Measurements from ENCODE around the gene XPO4. TPM values are rescaled to one million over a fixed set of nuclear protein-coding genes. Genes with fewer than 3 reads are reported as not detected.
"Not testable (repeated sequence)": the region's sequence is repeated elsewhere in the genome, so short reads cannot be mapped to it uniquely, and the experiment has no call there.

Gene XPO4
- total RNA-seq, 4 donors from 2014 or later, result 11.7 to 25.2 (median 13.3) TPM

DNA sequence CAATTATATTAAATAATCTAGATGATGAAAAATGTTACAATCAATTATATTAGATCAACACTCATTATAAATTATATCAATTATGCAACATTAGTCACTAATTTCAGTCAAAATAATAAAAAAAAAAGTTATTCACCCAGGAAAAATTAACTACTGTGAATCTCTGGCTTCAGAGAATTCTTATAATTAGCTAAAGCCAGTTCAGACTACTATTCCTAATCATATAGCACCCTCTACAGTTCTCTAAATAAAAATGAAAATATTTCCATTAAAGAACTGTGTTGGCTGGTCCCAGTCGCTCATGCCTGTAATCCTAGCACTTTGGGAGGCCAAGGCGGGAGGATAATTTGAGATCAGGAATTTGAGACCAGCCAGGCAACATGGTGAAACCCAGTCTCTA, 33.0 kb downstream of the XPO4 start:
- intact Hi-C loops (cut with DNase I; ENCODE audit: low total_unique reads) (no loop called here), in situ Hi-C loops (cut with MboI; ENCODE audit: low pct_ligation_motif_present in 1 of 4, low pct_unique_long_range_greater_than_20kb in 1 of 4, low sequenced_read_pairs in 3 of 4) (no loop called here)
- H3K27me3 ChIP-seq, result no peaks in the 10 kb centered on the region
- no peak for TF ChIP-seq POLR2AphosphoS5 (IDR thresholded peaks at IDR 0.05)
- TF ChIP-seq, protein P1, sequence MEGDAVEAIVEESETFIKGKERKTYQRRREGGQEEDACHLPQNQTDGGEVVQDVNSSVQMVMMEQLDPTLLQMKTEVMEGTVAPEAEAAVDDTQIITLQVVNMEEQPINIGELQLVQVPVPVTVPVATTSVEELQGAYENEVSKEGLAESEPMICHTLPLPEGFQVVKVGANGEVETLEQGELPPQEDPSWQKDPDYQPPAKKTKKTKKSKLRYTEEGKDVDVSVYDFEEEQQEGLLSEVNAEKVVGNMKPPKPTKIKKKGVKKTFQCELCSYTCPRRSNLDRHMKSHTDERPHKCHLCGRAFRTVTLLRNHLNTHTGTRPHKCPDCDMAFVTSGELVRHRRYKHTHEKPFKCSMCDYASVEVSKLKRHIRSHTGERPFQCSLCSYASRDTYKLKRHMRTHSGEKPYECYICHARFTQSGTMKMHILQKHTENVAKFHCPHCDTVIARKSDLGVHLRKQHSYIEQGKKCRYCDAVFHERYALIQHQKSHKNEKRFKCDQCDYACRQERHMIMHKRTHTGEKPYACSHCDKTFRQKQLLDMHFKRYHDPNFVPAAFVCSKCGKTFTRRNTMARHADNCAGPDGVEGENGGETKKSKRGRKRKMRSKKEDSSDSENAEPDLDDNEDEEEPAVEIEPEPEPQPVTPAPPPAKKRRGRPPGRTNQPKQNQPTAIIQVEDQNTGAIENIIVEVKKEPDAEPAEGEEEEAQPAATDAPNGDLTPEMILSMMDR (IDR thresholded peaks at IDR 0.05), result no peak
- no peak for TF ChIP-seq EP300 (IDR thresholded peaks at IDR 0.05; ENCODE audit: low read depth)
- no peak for TF ChIP-seq POLR2A (IDR thresholded peaks at IDR 0.05)
- H3K9me3 ChIP-seq, result no peaks in the 10 kb centered on the region
- H3K27ac ChIP-seq, result no peak overlapping the region
- H3K4me1 ChIP-seq, result no peaks in the 10 kb centered on the region
- DNase-seq, result no peak
- no peaks in the 10 kb centered on the region for H3K36me3 ChIP-seq
- H3K4me3 ChIP-seq, result no peak overlapping the region
- 89% methylated on average over 2 of the region's 2 CpGs; no CpG with 5 or more reads in 1 of the 2 donors for WGBS, 2 donors (ENCODE audit: low coverage in 1 of 2)

DNA sequence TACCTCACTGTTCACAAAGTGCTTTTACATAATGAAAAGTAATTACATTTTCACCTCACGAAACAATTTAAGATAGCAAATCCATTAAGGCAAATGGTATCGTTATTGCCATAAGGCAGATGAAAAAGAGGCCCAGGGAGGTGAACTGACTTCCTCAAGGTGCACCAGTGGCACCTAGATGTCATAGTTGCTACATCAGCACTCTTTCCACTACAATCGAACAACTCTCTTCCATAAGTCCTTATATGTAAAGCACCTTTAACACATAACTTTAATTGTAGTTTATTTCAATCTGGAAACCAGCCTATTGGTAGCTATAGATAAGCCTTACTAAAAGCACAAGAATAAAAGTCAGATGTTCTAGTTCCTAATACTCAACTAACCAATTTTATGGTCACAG, 35.1 kb downstream of the XPO4 start:
- no peak for DNase-seq
- 91 to 96% methylated on average over 3 of the region's 3 CpGs for WGBS, 2 donors (ENCODE audit: low coverage in 1 of 2)
- no peak for TF ChIP-seq EP300 (IDR thresholded peaks at IDR 0.05; ENCODE audit: low read depth)
- TF ChIP-seq POLR2AphosphoS5 (IDR thresholded peaks at IDR 0.05), result no peak
- TF ChIP-seq, protein P1 (IDR thresholded peaks at IDR 0.05), result no peak
- no peak for TF ChIP-seq POLR2A (IDR thresholded peaks at IDR 0.05)
- no peak overlapping the region for H3K4me3 ChIP-seq
- no peaks in the 10 kb centered on the region for H3K4me1 ChIP-seq
- no peaks in the 10 kb centered on the region for H3K9me3 ChIP-seq
- in situ Hi-C loops (cut with MboI; ENCODE audit: low pct_ligation_motif_present in 1 of 4, low pct_unique_long_range_greater_than_20kb in 1 of 4, low sequenced_read_pairs in 3 of 4) (no loop called here), intact Hi-C loops (cut with DNase I; ENCODE audit: low total_unique reads) (no loop called here)
- H3K27me3 ChIP-seq, result no peaks in the 10 kb centered on the region
- H3K36me3 ChIP-seq, result peaks cover 0 to 5% (median 3%) of the 10 kb centered on the region in 4 donors
- no peak overlapping the region for H3K27ac ChIP-seq

DNA sequence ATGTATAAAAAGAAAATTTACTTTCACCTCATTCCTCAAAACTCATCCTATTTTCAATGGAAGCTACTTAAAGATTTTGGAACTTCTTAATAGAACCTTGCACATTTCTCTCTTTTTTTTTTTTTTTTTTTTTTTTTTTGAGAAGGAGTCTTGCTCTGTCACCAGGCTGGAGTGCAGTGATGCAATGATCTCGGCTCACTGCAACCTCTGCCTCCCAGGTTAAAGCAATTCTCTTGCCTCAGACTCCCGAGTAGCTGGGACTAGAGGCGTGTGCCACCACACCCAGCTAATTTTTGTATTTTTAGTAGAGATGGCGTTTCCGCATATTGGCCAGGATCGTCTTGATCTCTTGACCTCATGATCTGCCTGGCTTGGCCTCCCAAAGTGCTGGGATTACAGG, 40.9 kb downstream of the XPO4 start:
- 80 to 90% methylated on average over 2 to 6 of the region's 6 CpGs for WGBS, 2 donors (ENCODE audit: low coverage in 1 of 2)
- DNase-seq; H3K36me3 ChIP-seq; in situ Hi-C loops (cut with MboI; ENCODE audit: low pct_ligation_motif_present in 1 of 4, low pct_unique_long_range_greater_than_20kb in 1 of 4, low sequenced_read_pairs in 3 of 4); intact Hi-C loops (cut with DNase I; ENCODE audit: low total_unique reads); H3K4me1 ChIP-seq; H3K27me3 ChIP-seq; H3K9me3 ChIP-seq; H3K4me3 ChIP-seq; H3K27ac ChIP-seq: not testable (repeated sequence)

DNA sequence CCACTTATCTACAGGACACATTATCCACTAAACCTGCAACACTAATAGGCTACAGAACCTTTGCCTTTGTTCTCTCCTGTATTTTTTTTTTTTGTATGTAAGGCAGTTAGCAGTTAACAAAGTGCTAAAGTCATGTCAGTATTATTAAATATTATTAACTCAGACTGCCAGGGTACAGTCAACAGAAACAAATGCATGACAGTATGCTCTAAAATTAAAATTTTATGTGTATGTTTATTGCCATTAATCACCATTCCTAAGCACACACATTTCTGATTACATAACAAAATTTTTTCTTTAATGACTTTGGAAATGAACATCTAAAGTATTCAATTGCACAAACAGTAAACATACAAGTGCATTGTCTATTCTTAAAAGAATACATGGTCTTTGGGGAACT, 41.7 kb downstream of the XPO4 start:
- H3K4me1 ChIP-seq, result no peaks in the 10 kb centered on the region
- TF ChIP-seq, protein P1 (IDR thresholded peaks at IDR 0.05), result no peak
- no peak for TF ChIP-seq POLR2AphosphoS5 (IDR thresholded peaks at IDR 0.05)
- no peak for TF ChIP-seq POLR2A (IDR thresholded peaks at IDR 0.05)
- no peak for TF ChIP-seq EP300 (IDR thresholded peaks at IDR 0.05; ENCODE audit: low read depth)
- in situ Hi-C loops (cut with MboI; ENCODE audit: low pct_ligation_motif_present in 1 of 4, low pct_unique_long_range_greater_than_20kb in 1 of 4, low sequenced_read_pairs in 3 of 4) (no loop called here), intact Hi-C loops (cut with DNase I; ENCODE audit: low total_unique reads) (no loop called here)
- no peak overlapping the region for H3K27ac ChIP-seq
- DNase-seq, result no peak
- no peaks in the 10 kb centered on the region for H3K27me3 ChIP-seq
- H3K36me3 ChIP-seq, result peaks cover 0 to 9% (median 4%) of the 10 kb centered on the region in 4 donors
- H3K9me3 ChIP-seq, result no peaks in the 10 kb centered on the region
- no peak overlapping the region for H3K4me3 ChIP-seq

DNA sequence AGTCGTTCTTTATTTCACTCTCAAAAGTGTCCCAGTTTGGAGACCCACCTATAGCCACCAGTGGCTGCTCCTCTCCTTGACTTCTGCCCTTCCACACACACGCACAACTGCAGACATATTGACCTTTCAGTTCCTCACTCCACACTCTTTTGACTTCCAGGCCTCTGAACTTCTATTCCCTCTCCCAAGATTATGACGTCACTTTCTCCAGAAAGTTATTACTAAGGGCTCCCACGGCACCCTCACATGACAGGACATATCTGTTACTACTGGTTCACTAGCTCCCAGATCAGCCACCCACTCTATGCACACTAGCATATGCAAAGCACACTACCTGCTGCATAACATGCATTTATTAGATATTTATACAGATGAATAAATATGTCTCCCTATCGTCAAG, 45.9 kb downstream of the XPO4 start:
- TF ChIP-seq, protein P1 (IDR thresholded peaks at IDR 0.05), result no peak
- TF ChIP-seq EP300 (IDR thresholded peaks at IDR 0.05; ENCODE audit: low read depth) (no peak), POLR2A (IDR thresholded peaks at IDR 0.05) (no peak), POLR2AphosphoS5 (IDR thresholded peaks at IDR 0.05) (no peak)
- Histone ChIP-seq H3K4me1 (no peaks in the 10 kb centered on the region), H3K27me3 (no peaks in the 10 kb centered on the region), H3K9me3 (no peaks in the 10 kb centered on the region), H3K36me3 (peaks cover 0 to 3% (median 0%) of the 10 kb centered on the region in 4 donors), H3K27ac (no peak overlapping the region), H3K4me3 (no peak overlapping the region)
- WGBS, 2 donors (ENCODE audit: low coverage in 1 of 2), result 93 to 100% methylated on average over 1 to 5 of the region's 5 CpGs
- intact Hi-C loops (cut with DNase I; ENCODE audit: low total_unique reads) (no loop called here), in situ Hi-C loops (cut with MboI; ENCODE audit: low pct_ligation_motif_present in 1 of 4, low pct_unique_long_range_greater_than_20kb in 1 of 4, low sequenced_read_pairs in 3 of 4) (no loop called here)
- no peak for DNase-seq
